ENCODE results near the gene CLPTM1. TPM values are rescaled to one million over a fixed set of nuclear protein-coding genes. Genes with fewer than 3 reads are reported as not detected.

Gene CLPTM1
- total and polyA plus RNA-seq, 9 of the 15 experiments (the other 6 are each of a cell fraction or from before 2014, with no cell fraction given) = 0.37 to 96.0 (median 27.5) TPM

DNA sequence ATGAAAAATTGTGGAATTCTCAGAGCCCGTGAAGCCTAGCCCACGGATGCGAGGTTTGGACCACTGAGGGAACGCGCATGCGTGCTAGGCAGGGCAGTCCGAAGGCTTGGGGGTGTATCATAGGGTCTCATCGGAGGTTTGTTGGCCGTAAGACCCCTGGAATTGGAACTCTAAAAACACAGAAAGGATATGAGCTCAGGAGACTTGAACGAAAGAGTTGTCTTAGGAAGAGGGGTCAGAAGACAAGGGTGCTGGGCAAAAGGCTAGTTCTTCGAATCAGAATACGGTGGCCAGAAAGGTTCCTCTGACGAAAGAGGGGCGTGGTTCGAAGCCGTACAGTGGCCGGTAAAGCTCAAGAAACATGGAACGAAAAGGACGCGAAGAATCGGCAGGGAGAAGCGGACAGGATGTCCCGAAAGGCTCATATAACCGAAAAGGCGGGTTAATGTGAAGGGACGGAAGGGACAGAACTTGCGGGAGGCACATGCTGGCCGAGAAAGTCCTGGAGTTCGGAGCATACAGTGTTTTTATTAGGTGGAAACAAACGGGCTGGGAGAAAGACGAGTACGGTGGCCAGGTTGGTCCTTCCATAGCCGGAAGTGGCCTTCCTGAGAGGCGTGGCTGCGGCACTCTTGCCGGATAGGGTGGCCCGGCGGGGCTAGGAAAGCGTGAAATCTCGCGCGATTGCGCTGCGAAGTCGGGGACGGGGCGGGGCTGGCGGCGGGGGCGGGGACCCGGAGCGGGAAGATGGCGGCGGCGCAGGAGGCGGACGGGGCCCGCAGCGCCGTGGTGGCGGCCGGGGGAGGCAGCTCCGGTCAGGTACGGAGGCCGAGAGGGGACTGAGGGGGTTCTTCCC is at the start of gene CLPTM1 (continued):
- TF ChIP-seq, protein P1, sequence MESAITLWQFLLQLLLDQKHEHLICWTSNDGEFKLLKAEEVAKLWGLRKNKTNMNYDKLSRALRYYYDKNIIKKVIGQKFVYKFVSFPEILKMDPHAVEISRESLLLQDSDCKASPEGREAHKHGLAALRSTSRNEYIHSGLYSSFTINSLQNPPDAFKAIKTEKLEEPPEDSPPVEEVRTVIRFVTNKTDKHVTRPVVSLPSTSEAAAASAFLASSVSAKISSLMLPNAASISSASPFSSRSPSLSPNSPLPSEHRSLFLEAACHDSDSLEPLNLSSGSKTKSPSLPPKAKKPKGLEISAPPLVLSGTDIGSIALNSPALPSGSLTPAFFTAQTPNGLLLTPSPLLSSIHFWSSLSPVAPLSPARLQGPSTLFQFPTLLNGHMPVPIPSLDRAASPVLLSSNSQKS (CRISPR knock-in tag; IDR thresholded peaks at IDR 0.05) = no peak
- TF ChIP-seq NR2F6 (CRISPR knock-in tag; IDR thresholded peaks at IDR 0.05) (no peak), ZNF551 (CRISPR knock-in tag; IDR thresholded peaks at IDR 0.05) (no peak), CBX3 (IDR thresholded peaks at IDR 0.05; ENCODE audit: borderline replicate concordance in 1 of 2, low read length in 2 of 2) (no peak), RBM14 (IDR thresholded peaks at IDR 0.05; ENCODE audit: borderline replicate concordance, insufficient read depth, low read depth, low read length) (no peak), TCF7L2 (IDR thresholded peaks at IDR 0.05; ENCODE audit: low read depth, low read length) (no peak), RFX1 (IDR thresholded peaks at IDR 0.05) (no peak), THAP12 (CRISPR knock-in tag; IDR thresholded peaks at IDR 0.05) (0 out of 2 replicates have a peak, but pooled peaks have one; percentile 46), SNRNP70 (optimal IDR thresholded peaks at IDR 0.05; ENCODE audit: low read depth, low read length) (no peak), HNRNPH1 (optimal IDR thresholded peaks at IDR 0.05; ENCODE audit: low read depth, low read length) (no peak), FOXK2 (conservative IDR thresholded peaks at IDR 0.05 in 1 of 2, IDR thresholded peaks at IDR 0.05 in 1 of 2; ENCODE audit: low read depth in 2 of 2) (peak; percentile 90 to 94), RNF2 (IDR thresholded peaks at IDR 0.05) (no peak), PHF21A (IDR thresholded peaks at IDR 0.05; ENCODE audit: borderline replicate concordance, low read depth) (no peak), CXXC5 (CRISPR knock-in tag; IDR thresholded peaks at IDR 0.05) (peak; percentile 73), HMG20A (CRISPR knock-in tag; conservative IDR thresholded peaks at IDR 0.05) (no peak), STAG1 (CRISPR knock-in tag; IDR thresholded peaks at IDR 0.05; ENCODE audit: borderline replicate concordance) (no peak), ZNF589 (CRISPR knock-in tag; IDR thresholded peaks at IDR 0.05; ENCODE audit: low read depth) (no peak)
- TF ChIP-seq, protein P2, sequence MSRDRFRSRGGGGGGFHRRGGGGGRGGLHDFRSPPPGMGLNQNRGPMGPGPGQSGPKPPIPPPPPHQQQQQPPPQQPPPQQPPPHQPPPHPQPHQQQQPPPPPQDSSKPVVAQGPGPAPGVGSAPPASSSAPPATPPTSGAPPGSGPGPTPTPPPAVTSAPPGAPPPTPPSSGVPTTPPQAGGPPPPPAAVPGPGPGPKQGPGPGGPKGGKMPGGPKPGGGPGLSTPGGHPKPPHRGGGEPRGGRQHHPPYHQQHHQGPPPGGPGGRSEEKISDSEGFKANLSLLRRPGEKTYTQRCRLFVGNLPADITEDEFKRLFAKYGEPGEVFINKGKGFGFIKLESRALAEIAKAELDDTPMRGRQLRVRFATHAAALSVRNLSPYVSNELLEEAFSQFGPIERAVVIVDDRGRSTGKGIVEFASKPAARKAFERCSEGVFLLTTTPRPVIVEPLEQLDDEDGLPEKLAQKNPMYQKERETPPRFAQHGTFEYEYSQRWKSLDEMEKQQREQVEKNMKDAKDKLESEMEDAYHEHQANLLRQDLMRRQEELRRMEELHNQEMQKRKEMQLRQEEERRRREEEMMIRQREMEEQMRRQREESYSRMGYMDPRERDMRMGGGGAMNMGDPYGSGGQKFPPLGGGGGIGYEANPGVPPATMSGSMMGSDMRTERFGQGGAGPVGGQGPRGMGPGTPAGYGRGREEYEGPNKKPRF (IDR thresholded peaks at IDR 0.05; ENCODE audit: low read depth, low read length) = no peak
- TF ChIP-seq, protein P3, sequence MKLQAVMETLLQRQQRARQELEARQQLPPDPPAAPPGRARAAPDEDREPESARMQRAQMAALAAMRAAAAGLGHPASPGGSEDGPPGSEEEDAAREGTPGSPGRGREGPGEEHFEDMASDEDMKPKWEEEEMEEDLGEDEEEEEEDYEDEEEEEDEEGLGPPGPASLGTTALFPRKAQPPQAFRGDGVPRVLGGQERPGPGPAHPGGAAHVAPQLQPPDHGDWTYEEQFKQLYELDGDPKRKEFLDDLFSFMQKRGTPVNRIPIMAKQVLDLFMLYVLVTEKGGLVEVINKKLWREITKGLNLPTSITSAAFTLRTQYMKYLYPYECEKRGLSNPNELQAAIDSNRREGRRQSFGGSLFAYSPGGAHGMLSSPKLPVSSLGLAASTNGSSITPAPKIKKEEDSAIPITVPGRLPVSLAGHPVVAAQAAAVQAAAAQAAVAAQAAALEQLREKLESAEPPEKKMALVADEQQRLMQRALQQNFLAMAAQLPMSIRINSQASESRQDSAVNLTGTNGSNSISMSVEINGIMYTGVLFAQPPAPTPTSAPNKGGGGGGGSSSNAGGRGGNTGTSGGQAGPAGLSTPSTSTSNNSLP (IDR thresholded peaks at IDR 0.05; ENCODE audit: borderline replicate concordance, low read depth, low read length) = no peak

All from K562 (cell line).